Occipital lobe (tissue), 2 donors: ENCODE results near the gene SNTB2. TPM values are rescaled to one million over a fixed set of nuclear protein-coding genes. Genes with fewer than 3 reads are reported as not detected.
"Not testable (repeated sequence)": the region's sequence is repeated elsewhere in the genome, so short reads cannot be mapped to it uniquely, and the experiment has no call there.

Experiments used
- DNase-seq: peaks from one replicate; lab custom pipeline; 2025; lab: John Stamatoyannopoulos, UW
- total RNA-seq: library from RNA; depleted of rRNA; stranded (reverse); fragments of >200 nt; gene quantifications from one replicate; pipeline ENCODE4 v1.2.3, GENCODE V29; 2014

The SNTB2 gene
- total RNA-seq, 1 donor from 2014 or later, result 8.9 TPM

- no peak for DNase-seq
Observed at GRCh38 chr16:69233124-69233523, 46.2 kb downstream of the SNTB2 start.

GRCh38 chr16:69234460-69234859 is 47.5 kb downstream of the SNTB2 start:
- DNase-seq, result no peak

- DNase-seq, result no peak
Observed at GRCh38 chr16:69236319-69236718, 49.4 kb downstream of the SNTB2 start.

- DNase-seq, result no peak
Observed at GRCh38 chr16:69237296-69237695, 50.3 kb downstream of the SNTB2 start.

- DNase-seq, result no peak
Observed at GRCh38 chr16:69239851-69240250, 52.9 kb downstream of the SNTB2 start.

- DNase-seq, result no peak
Observed at GRCh38 chr16:69240331-69240730, 53.4 kb downstream of the SNTB2 start.

- DNase-seq, result no peak
Observed at GRCh38 chr16:69241926-69242325, 55.0 kb downstream of the SNTB2 start.

- DNase-seq, result no peak
Observed at GRCh38 chr16:69243479-69243878, 56.5 kb downstream of the SNTB2 start.

GRCh38 chr16:69244336-69244735 is 57.4 kb downstream of the SNTB2 start:
- DNase-seq, result no peak

- DNase-seq, result no peak
Observed at GRCh38 chr16:69250081-69250480, 63.1 kb downstream of the SNTB2 start.

- DNase-seq, result no peak
Observed at GRCh38 chr16:69253870-69254341, 66.9 kb downstream of the SNTB2 start.

- not testable (repeated sequence) for DNase-seq
Observed at GRCh38 chr16:69259428-69259764, 72.4 kb downstream of the SNTB2 start.

GRCh38 chr16:69260019-69260418 is 73.1 kb downstream of the SNTB2 start:
- DNase-seq, result no peak

GRCh38 chr16:69260506-69260905 is 73.5 kb downstream of the SNTB2 start:
- no peak for DNase-seq

- no peak for DNase-seq
Observed at GRCh38 chr16:69266334-69267063, 79.5 kb downstream of the SNTB2 start.

GRCh38 chr16:69267633-69268032 is 80.7 kb downstream of the SNTB2 start:
- DNase-seq, result no peak

GRCh38 chr16:69270395-69270794 is 83.4 kb downstream of the SNTB2 start:
- DNase-seq, result no peak

- DNase-seq, result no peak
Observed at GRCh38 chr16:69270831-69271230, 83.9 kb downstream of the SNTB2 start.

- DNase-seq, result no peak
Observed at GRCh38 chr16:69273009-69273408, 86.0 kb downstream of the SNTB2 start.

GRCh38 chr16:69274699-69275235 is 87.8 kb downstream of the SNTB2 start:
- DNase-seq, result no peak

GRCh38 chr16:69276148-69277115 is 89.5 kb downstream of the SNTB2 start:
- DNase-seq, result no peak

- no peak for DNase-seq
Observed at GRCh38 chr16:69277413-69277812, 90.4 kb downstream of the SNTB2 start.
